ENCODE results near the gene MSH2.

The MSH2 gene

DNA sequence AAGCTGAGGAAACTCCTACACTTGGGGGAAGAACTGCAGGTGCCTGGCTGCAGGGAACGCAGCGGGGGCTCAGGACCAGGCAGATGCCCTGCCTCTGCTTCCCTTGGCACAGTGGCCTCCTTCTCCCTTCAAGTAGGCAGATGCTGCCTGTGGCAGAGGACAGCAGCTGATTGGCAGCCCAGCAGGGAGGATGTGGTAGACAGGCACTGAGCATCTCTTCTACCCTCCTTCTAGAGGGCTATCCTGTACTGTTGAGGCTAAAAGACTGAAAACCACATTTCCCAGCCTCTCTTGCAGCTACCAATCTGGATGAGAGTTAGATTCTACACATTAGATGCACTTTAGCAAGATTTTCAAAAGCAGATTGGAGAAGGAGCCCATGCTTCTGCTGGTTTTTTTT, 105.7 kb downstream of the MSH2 start:
- DNase-seq (ENCODE audit: low read depth), result no peak

DNA sequence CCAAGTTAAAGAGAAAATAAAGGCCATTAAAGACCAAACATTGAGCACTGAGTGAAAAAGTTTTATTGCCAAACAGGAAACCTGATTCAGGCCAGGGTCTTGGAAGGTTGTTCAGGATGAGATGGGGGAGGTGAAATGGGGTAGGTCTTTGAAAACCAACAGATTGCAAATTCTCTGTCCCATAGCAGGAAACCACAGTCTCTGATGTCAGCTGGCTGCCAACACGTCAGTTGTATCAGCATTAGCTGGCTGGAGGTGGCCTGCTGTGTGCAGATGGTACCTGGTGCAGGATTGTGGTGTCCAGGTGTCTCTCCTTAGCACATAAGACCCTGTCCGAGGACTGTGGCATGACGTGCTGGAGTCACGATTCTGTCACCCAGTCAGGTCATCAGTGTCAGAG, 106.3 kb downstream of the MSH2 start:
- no peak for DNase-seq (ENCODE audit: low read depth)

DNA sequence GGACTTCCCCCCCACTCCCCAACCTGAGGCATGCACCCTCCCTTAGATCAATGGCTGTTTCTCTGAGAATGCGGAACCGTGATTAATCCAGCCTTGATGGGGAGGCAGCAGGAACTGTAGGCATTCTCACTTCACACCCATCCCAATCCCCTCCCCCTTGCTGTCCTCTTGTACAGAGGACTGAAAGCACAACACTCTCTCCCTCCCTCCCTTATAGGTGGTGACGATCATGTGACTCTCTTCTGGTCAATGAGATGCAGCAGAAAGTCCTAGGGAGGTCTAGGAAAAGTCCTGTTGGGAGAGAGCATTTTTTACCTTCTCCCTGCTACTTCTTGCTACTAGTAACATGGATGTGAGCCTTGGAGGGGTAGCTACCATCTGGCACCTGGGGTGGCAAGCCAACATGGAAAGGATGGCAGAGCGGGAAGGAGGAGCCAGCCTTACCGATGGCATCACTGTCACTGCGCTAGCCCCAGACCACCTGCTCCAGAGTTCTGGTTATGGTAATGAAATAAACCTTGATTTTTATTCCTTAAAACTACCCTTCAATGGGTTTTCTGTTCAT, 106.9 kb downstream of the MSH2 start:
- DNase-seq (ENCODE audit: low read depth), result no peak

DNA sequence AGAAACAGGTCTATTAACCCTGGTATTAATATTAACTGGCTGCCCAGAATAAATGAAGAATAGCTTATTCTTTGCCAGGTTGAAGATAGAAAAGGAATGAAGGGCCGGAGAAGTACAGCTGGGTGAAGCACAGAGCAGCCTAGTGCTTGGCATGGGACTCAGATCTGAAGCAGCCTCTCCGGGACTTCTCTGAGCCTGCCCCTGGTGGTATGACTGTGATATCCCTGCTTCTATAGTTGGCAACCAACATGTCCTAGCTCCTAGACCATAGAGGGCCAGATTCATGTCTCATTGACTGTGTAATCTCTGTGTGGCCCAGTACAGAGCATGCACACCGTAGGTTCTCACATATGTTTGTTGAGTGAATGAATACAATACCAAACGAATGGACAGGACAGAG, 107.8 kb downstream of the MSH2 start:
- DNase-seq (ENCODE audit: low read depth), result no peak

DNA sequence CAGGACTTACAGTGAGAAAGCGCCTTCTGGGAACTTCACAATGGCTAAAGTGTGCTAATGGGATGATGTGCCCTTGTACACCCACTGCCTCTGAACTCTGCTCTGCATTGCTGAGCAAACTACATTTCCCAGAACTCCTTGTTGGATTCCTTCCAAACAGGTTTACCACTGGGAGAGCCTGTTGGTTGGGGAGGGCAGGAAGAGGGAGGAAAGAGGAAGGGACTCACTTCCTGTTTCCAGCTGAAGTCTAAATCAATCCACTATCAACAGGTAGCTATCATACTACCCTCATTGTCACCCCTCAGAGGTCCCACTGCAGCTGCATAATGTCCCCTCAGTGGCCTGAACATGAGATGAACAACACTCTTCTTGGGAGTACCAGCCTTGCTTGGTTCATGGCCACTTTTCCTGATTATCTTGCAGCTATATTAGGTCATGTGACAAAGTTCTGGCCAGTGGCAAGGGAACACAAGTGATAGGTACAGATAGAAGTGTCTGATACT, 109.7 kb downstream of the MSH2 start:
- no peak for DNase-seq (ENCODE audit: low read depth)

DNA sequence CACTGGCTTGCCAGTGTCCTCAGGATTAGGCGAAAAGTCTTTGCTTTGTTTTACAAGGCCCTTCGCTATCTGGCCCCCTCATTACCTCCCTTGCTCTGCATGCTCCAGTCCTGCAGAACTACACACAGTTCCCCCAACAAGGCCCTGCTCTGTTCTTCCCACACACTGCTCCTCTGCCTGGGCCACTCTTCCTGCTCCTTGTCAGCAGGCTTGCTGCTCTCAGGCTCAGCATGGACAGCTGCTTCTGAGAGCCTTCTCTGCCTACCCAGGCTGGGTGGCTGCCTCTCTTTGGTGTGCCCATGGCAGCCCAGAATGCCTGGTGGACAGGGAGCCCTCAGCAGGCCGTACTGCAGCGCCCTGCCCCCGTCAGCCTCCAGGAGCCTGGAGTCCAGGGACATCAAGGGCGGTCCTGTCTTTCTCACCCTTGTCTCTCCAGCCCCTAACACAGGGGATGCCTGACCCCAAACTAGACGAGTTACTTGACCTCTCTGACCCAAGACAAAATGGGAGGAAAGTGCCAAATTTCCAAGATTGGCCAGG, 111.1 kb downstream of the MSH2 start:
- DNase-seq (ENCODE audit: low read depth), result no peak

DNA sequence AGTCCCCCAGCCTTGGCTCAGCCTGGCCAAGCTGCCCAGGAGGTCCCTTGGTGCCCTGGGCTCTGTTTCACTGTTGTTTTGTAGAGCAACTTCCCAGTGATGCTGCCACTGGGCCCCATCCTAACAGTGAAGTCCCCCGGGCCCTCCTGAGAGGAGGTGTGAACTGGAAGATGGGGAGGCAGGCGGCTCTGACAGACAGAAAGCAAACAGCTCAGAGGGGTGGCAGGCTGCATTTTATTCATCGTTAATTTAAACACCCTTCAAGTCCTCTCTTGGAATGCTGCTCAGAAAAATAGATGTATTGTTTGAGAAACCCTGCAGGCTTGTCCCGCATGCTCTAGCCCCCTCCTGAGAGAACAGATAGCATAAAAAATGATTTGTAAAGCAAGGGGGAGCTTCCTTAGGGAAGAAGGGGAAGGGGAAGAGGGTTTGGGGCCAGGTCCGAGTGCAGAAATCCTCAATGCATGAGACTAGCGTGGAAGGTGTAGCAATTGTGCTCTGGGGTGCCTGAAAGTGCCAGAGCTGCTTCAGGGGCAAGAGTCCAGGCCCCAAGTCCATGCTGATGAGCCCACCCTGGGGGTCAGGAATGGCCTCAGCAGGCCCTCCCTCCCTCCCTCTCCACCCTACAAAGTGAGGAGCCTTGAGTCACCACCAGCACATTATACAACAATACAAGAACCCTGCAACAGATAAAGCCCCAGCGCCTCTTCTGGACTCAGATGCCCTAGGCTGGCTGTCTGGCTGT, 113.6 kb downstream of the MSH2 start:
- no peak for DNase-seq (ENCODE audit: low read depth)

DNA sequence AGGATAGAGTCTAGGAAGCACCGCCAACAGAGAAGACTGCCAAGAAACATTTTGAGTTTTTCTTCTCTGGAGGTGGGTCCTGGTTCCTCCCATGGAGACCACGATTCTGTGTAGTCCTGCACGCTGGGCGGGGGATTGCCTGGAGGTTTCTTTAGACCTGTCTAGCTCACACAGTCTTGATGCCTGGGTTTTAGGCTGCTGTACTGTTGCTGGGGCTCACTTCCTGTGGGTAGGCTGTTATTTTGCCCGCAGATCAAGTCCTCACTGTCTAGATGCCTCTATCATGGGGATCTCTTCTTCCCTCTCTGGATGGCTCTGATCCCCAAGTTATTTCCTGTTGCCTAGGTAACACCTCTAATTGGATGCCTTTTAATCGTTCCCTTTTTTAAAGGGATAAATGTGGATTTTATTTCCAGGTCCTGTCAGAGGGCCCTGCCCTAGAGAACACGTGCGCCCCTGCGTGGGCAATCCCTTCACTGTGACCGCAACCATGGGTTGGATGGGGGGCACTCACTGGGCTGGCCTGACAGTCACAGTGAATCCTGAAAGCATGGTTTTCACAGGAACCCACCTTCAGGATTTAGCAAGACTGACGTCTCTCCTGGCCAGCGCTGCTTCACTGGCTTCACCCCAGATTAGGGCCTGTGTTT, 115.7 kb downstream of the MSH2 start:
- no peak for DNase-seq (ENCODE audit: low read depth)

DNA sequence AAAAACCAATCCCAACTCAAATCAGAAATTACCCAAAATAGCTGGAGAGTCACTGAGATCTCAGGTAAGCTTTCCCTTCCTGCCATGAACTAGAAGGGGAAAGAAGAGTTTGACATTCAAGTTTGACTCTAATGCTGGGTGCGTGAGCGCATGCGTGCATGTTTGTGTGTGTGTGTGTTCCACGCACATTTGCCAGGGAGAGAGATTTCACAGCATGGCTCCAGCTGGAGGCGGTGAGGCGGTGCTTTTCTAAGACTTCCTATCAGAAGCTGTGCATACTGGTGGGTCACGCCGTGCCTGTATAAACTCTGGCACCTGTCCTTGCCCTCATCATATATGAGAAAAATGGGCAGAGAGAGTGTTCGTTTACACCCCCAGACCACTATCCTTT, 116.2 kb downstream of the MSH2 start:
- no peak for DNase-seq (ENCODE audit: low read depth)

DNA sequence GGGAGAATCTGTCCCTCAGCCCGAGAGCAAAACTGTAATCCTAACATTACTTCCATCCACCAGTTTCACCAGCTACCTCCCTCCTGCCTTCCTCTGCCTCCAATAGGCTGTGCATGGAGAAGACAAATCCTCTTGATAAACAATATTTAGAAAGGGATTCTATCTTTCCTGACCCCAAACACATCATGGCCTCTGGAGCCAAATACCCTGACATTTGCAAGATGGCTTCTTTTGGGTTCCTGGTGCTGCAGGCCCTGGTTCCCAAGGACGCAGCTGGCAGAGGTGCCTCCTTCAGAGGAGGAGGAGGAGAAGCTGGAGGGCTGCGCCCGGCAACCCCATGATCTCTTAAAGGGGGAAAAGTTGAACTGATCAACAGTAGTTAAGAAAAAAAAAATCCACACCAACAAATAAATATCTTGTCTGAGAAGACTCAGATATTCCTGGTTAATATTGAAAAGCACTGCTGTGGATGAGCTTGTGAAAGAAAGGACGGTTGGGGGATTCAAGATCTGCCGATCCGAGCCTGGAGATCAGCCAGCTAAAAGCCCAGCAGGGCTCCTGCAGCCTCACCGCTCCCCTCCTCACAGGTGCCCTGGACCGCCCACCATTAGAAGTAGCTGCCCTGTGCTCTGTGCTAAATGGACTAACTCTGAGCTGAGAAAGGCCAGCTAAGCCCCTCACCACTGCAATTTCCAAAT, 116.8 kb downstream of the MSH2 start:
- DNase-seq (ENCODE audit: low read depth), result no peak

DNA sequence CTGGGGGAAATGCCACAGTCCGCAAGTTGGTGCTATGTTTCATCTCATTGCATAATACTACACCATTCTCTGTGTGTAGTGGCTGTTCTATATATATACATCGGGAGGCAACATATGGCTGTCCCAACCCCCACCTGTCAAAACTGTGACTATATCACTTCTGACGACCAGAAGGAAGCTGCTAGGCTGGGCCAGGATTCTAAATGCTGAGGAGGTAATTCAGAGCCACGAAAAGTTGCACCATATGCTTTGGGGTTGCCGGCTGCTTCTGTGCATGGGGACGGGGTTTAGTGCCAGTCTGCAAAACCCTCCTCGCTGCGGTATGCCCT, 117.3 kb downstream of the MSH2 start:
- DNase-seq (ENCODE audit: low read depth), result no peak

DNA sequence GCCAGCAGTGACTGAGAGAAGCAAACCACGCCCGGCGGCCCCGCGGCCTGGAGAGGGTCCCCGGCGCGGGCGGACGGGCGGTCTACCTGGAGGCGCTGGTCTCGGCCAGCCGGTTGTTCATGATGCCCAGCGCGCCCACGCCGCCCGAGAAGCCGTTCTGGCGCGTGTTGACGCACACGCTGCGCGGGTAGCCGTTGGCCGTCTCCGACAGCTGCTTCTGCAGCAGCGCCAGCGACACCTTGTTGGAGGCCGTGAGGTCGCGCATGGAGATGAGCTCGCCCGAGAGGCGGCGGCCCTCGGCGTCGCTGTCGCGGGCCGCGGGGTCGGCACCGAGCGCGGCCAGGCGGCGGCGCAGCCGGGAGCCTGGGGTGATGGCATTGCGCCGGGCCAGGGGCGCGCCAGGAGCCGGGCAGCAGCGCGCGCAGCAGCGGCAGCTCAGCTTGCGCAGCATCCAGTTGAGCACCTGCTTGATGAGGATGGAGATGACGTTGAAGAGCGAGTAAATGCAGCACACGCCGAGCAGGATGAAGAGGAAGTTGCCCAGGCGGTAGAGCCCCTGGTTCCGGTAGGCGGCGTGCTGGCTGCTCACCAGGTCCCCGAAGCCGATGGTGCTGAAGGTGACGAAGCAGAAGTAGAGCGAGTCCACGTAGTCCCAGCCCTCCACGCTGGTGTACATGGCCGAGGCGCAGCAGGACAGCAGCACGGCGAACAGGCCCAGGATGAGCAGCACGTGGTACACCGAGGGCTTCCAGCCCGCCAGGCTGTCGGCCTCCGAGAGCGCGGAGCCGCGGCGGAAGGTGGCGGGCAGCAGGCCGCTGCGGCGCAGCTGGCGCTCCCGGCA, 118.1 kb downstream of the MSH2 start:
- peak; percentile 39 for DNase-seq (ENCODE audit: low read depth)

DNA sequence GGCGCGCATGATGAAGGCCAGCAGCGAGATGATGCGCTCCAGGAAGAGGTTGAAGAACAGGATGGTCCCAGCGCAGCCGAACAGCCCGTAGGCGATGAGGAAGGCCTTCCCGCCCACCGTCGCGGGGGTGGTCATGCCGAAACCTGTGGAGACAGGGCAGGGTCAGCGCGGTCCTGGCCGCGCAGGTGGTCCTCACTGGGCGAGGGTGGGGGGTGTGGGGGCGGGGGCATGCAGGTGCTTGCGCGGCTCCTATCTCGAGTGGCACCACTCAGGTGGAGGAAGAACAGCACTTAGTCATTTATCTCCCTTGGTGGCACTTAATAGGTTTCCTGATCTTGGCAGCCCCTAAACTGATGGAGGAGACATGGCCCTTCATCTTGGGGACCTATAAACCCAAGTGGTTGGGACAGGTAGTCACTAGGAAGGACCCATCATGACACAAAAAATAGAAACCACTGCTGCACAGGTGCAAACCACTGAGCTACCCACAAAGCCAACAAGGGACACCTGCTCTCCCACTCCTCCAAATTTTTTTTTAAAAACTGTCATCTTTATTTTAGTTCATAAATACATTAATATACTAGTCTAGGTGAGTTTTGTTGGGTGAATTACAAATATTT, 118.8 kb downstream of the MSH2 start:
- no peak for DNase-seq (ENCODE audit: low read depth)

DNA sequence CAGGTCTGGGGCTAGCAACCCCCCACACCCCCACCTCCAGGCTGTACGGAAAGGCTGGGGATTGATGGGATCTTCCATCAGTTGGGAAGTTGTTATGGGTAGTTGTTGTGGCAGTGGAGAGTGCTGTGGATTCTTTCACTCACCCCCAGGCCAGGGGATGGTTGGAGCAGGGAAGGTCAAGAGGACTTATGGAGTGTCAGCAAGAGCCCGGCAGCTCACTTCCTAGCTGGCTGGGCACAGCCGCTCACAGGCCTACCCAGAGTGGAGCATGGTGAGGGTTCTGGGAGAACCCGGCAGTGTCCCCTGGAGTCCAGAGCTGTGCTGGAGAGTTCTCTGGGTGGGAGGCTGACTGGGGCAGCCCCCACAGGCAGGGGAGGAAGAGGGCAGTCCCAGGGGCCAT, 122.2 kb downstream of the MSH2 start:
- no peak for DNase-seq (ENCODE audit: low read depth)

DNA sequence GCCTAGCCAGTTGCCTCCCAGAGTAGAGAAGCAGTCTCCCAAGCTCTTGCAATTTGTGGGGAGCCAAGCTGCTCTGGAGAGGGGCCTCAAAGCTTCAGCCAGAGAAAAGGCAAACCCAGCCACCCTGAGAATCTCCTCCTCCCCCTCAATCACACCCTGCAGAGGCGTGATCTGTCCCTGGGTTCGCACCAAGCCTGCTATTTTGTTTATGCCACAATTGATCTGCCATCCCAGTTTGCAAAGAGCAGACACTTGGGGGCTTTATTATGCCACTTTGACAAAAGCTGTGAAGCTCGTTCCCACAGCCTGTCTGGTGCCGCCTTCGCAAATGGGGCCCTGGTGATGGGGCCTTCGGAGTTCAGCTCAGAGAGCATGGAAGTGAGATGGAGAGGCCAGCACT, 125.5 kb downstream of the MSH2 start:
- no peak for DNase-seq (ENCODE audit: low read depth)

DNA sequence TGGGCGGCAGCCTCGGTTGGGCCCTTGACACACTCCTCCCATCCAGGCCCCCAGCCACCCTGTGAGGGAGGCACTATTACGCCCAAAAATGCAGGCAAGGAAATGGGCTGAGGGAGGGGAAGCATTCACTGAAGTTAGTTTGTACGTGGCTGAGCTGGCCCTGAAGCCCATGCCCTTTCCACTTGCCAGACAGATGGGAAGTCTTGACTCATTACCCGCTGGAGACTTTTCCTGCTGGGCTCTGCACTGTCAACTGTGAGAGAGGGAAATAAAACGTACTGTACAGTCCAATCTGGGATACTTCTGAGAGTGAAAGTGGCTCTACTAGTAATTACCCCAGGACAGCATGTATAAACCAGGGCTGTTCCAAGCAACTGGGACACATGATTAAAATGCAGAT, 125.9 kb downstream of the MSH2 start:
- DNase-seq (ENCODE audit: low read depth), result no peak

DNA sequence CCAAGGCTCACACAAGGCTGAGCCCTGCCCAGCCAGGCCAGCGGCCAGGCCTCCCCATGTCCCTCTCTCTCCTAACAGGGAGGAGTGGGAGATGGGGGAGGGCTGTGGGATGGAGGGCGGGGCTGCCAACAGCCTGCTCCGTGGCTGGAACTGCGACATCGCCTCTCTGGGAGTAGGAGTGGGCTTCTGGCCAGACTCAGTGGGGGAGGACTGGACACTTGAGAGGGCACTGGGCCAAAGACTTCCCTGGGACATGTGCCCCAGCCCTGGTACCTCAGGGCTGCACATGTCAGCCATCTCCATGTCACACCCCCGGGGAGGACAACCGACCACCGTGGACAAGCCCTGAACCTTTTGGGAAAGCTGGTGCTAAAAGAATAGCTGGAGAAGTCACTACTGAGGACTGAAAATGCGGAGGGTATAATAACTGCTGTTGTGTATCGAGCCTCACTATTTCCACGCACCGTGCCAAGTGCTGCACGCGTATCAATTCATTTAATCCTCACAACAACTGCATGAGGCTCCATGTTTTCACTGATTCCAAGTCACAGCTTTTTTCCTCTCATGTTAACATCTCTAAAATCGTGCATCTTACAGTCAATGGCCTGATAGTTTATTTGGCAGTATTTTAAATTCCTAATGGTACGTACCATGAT, 127.3 kb downstream of the MSH2 start:
- no peak for DNase-seq (ENCODE audit: low read depth)

DNA sequence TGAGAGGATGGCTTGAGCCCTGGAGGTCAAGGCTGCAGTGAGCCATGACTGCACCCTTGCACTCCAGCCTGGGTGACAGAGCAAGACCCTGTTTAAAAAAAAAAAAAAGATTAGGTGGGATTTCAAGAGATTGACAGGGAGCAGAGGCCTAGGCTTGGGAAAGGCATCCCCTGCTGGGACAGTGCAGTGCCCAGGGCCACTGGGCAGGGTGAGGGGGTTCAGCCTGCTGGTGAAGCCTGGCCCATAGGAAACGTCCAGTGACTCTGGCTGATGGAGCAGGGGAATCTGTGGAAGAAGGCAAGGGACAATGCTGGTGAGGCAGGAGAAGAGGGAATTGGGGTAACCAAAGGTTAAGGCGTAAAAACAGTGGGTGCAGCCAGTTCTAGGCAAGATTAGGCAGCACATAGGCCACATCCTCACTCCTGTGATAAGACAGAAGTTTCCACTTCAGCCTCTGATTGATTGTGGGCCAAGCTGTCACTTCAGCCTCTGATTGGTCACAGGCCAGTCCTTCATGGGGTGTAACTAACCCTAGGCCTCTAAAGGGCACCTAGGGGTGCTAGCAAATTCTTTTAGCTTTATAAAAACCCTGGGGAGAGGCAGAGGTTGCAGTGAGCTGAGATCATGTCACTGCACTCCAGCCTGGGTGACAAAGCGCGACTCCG, 128.6 kb downstream of the MSH2 start:
- DNase-seq (ENCODE audit: low read depth), result no peak
